Endothelial cell of umbilical vein (primary cell): ENCODE results near the gene TRAM1L1. TPM values are rescaled to one million over a fixed set of nuclear protein-coding genes. Genes with fewer than 3 reads are reported as not detected.

Source experiments
- BruUV-seq: library from RNA; stranded (reverse); fragments of 400-500 nt; replicated peaks from 2 replicates; lab custom pipeline; 2021; lab: Mats Ljungman, UMichigan
- CTCF ChIA-PET: fragments of 300-600, 350-600 bp; sonication (Branson Sonifier 250); formaldehyde crosslinking; loops from one replicate; lab custom pipeline; 2021; ENCODE audit warnings: antibody characterized with exemption, inconsistent platforms; lab: Charles Lee
- POLR2A ChIA-PET: fragments of 300-600, 350-600 bp; sonication (Branson Sonifier 250); formaldehyde crosslinking; loops from one replicate; lab custom pipeline; 2021; ENCODE audit warnings: antibody characterized with exemption, inconsistent platforms; lab: Charles Lee
- DNase-seq: peaks from one replicate; pipeline ENCODE4 v3.0.0-alpha.2; 2011; ENCODE audit warnings: low read depth, low spot score
- FAIRE-seq: peaks from 2 replicates; lab custom pipeline; 2011; peaks lifted over from hg19 to GRCh38; lab: Jason Lieb, UNC
- H2AFZ ChIP-seq: 2 replicates; pipeline ENCODE4 v1.6.0; 2012; ENCODE audit warnings: low read depth, low read length, control low read depth, inconsistent platforms
- H3K27ac ChIP-seq: 2 replicates; pipeline ENCODE4 v1.5.1; 2011; ENCODE audit warnings: low read depth, mild to moderate bottlenecking, control low read depth, low read length, moderate library complexity; ENCODE audit not compliant: insufficient read depth
- H3K27me3 ChIP-seq, 2 experiments: 2 replicates each; pipeline versions ENCODE4 v1.6.0 to v1.6.1; 2011; ENCODE audit warnings: low read length in 2 of 2, mixed read lengths in 1 of 2; ENCODE audit not compliant: control insufficient read depth in 2 of 2, insufficient read depth in 2 of 2
- H3K36me3 ChIP-seq, 2 experiments: 2 replicates in 1 of 2; 3 replicates in 1 of 2; pipeline ENCODE4 v1.5.1; 2011; ENCODE audit warnings: low read length in 2 of 2, mild to moderate bottlenecking in 1 of 2, moderate library complexity in 1 of 2; ENCODE audit not compliant: control insufficient read depth in 2 of 2, insufficient read depth in 2 of 2; ENCODE audit errors: extremely low read depth in 1 of 2
- H3K4me1 ChIP-seq: 3 replicates; pipeline ENCODE4 v1.5.1; 2011; ENCODE audit warnings: mild to moderate bottlenecking, low read length; ENCODE audit not compliant: control insufficient read depth, insufficient read depth; ENCODE audit errors: extremely low read depth
- H3K4me2 ChIP-seq: 2 replicates; pipeline ENCODE4 v1.6.1; 2011; ENCODE audit warnings: low read length, control low read depth, mixed read lengths; ENCODE audit not compliant: insufficient read depth
- H3K4me3 ChIP-seq, 3 experiments: fragments of 200-600 bp in 1 of 3; sonication (generic), shearing (Covaris generic) in 1 of 3; replicated peaks in 1 of 3; 2 replicates each; pipeline ENCODE4 v1.5.1; 2011 to 2016; ENCODE audit warnings: control low read depth in 3 of 3, low read length in 3 of 3, mild to moderate bottlenecking in 2 of 3, inconsistent platforms in 1 of 3, low read depth in 1 of 3, moderate library complexity in 1 of 3; ENCODE audit not compliant: insufficient read depth in 1 of 3
- H3K79me2 ChIP-seq: 2 replicates; pipeline ENCODE4 v1.6.0; 2012; ENCODE audit warnings: low read length, inconsistent platforms; ENCODE audit not compliant: control insufficient read depth, insufficient read depth
- H3K9ac ChIP-seq: replicated peaks from 2 replicates; pipeline ENCODE3; 2011; ENCODE audit warnings: low read length, control low read depth; ENCODE audit not compliant: insufficient read depth; ENCODE audit errors: extremely low read depth
- H3K9me1 ChIP-seq: replicated peaks from 3 replicates; pipeline ENCODE4 v1.6.0; 2011; ENCODE audit warnings: mild to moderate bottlenecking, low read length; ENCODE audit not compliant: control insufficient read depth, insufficient read depth; ENCODE audit errors: extremely low read depth
- H3K9me3 ChIP-seq: replicated peaks from 2 replicates; pipeline ENCODE4 v1.5.1; 2012; ENCODE audit warnings: low read length, inconsistent platforms; ENCODE audit not compliant: control insufficient read depth, insufficient read depth
- H4K20me1 ChIP-seq: replicated peaks from 2 replicates; pipeline ENCODE3; 2011; ENCODE audit warnings: mild to moderate bottlenecking, low read length; ENCODE audit not compliant: control insufficient read depth, insufficient read depth; ENCODE audit errors: extremely low read depth
- EZH2 ChIP-seq: IDR thresholded peaks from 2 replicates; pipeline ENCODE4 v1.6.1; 2012; ENCODE audit warnings: borderline replicate concordance, low read depth, mild to moderate bottlenecking, moderate library complexity, low read length, inconsistent platforms; ENCODE audit not compliant: severe bottlenecking
- FOS ChIP-seq: IDR thresholded peaks from 2 replicates; pipeline ENCODE4 v1.6.1; 2011; ENCODE audit warnings: mild to moderate bottlenecking, low read length, moderate library complexity, borderline replicate concordance; ENCODE audit not compliant: insufficient read depth
- GATA2 ChIP-seq: IDR thresholded peaks from 2 replicates; pipeline ENCODE4 v1.7.0; 2011; ENCODE audit warnings: low read depth, mild to moderate bottlenecking, moderate library complexity, mixed read lengths, low read length; ENCODE audit not compliant: insufficient read length, insufficient read depth
- JUN ChIP-seq: IDR thresholded peaks from 2 replicates; pipeline ENCODE4 v1.6.1; 2011; ENCODE audit warnings: borderline replicate concordance, low read depth; ENCODE audit not compliant: insufficient read length, insufficient read depth
- MYC ChIP-seq: IDR thresholded peaks from one replicate; pipeline ENCODE4 v1.6.1; 2011; ENCODE audit warnings: mild to moderate bottlenecking, low read depth, low read length
- POLR2A ChIP-seq: IDR thresholded peaks from 2 replicates; pipeline ENCODE4 v1.6.1; 2012; ENCODE audit warnings: low read depth, mild to moderate bottlenecking, control low read depth, low read length
- POLR2AphosphoS5 ChIP-seq: IDR thresholded peaks from 2 replicates; pipeline ENCODE4 v1.6.1; 2012; ENCODE audit warnings: low read depth, mild to moderate bottlenecking, control low read depth, low read length, moderate library complexity; ENCODE audit not compliant: insufficient read depth
- dilution Hi-C: fragments of 300-500 bp; cut with MboI; formaldehyde crosslinking; loops from one replicate; pipeline ENCODE4 v1.15.0; 2019; ENCODE audit warnings: low sequenced_read_pairs; ENCODE audit not compliant: extremely low pct_ligation_motif_present
- intact Hi-C: fragments of 100-400 bp; cut with micrococcal nuclease; formaldehyde crosslinking; loops from one replicate; pipeline ENCODE4 v1.10.0; 2022
- polyA plus RNA-seq, 4 experiments: library from polyadenylated mRNA; depleted of rRNA in 3 of 4; stranded (reverse) in 3 of 4; unstranded in 1 of 4; fragments of >200 nt; gene quantifications; 2 replicates each; pipeline versions ENCODE4 v1.2.1 to v1.2.3, GENCODE V29; 2011 to 2012; ENCODE audit warnings: missing spikeins in 1 of 4
- total RNA-seq: library from RNA; stranded (reverse); gene quantifications from 2 replicates; pipeline ENCODE4 v1.2.3, GENCODE V29; 2021
- TF ChIP-seq, protein P1 (sequence below), 2 donors: IDR thresholded peaks; 1 replicate in 1 of 2; 2 replicates in 1 of 2; pipeline ENCODE4 v1.5.1; 2011; ENCODE audit warnings: low read length in 2 of 2, mild to moderate bottlenecking in 2 of 2, moderate library complexity in 2 of 2, control low read depth in 1 of 2, inconsistent platforms in 1 of 2, low read depth in 1 of 2; ENCODE audit not compliant: insufficient read depth in 1 of 2; ENCODE audit errors: extremely low read depth in 1 of 2
- TF ChIP-seq, protein P2 (sequence below): IDR thresholded peaks from 2 replicates; pipeline ENCODE4 v1.6.1; 2011; ENCODE audit not compliant: insufficient read depth, insufficient read length

TRAM1L1 gene
- total and polyA plus RNA-seq, 2 donors (not counting 3 experiments of a cell fraction or from before 2014, with no cell fraction given): 0.88 to 1.1 TPM

DNA sequence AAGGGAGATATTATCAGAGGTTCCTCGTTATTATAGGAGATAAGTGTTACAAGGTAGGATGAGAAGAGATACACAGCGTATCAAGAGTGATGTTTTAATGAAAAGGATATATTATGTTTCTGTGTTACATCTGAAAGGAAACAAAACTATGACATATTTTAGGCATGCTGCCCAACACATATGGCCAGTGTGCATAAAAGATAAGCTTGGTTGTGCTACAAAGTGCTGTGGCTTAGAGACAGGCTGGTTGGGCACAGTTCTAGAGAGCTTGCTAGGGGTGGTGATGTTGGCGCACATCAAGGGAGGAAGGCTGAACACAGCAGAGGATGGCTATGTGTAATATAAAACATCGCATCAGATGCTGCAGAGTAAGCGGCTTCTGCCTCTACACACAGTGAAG lies 42.4 kb downstream of the TRAM1L1 start:
- ChIA-PET POLR2A (no interaction called here), CTCF (no interaction called here)
- intact Hi-C loops: no loop called here
- H3K9me1 ChIP-seq: no peaks in the 10 kb centered on the region
- no peaks in the 10 kb centered on the region for H3K9me3 ChIP-seq
- TF ChIP-seq, protein P1, sequence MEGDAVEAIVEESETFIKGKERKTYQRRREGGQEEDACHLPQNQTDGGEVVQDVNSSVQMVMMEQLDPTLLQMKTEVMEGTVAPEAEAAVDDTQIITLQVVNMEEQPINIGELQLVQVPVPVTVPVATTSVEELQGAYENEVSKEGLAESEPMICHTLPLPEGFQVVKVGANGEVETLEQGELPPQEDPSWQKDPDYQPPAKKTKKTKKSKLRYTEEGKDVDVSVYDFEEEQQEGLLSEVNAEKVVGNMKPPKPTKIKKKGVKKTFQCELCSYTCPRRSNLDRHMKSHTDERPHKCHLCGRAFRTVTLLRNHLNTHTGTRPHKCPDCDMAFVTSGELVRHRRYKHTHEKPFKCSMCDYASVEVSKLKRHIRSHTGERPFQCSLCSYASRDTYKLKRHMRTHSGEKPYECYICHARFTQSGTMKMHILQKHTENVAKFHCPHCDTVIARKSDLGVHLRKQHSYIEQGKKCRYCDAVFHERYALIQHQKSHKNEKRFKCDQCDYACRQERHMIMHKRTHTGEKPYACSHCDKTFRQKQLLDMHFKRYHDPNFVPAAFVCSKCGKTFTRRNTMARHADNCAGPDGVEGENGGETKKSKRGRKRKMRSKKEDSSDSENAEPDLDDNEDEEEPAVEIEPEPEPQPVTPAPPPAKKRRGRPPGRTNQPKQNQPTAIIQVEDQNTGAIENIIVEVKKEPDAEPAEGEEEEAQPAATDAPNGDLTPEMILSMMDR (IDR thresholded peaks at IDR 0.05; ENCODE audit: extremely low read depth in 1 of 2, insufficient read depth in 1 of 2, low read depth in 1 of 2, low read length in 2 of 2): no peak
- TF ChIP-seq, protein P2, sequence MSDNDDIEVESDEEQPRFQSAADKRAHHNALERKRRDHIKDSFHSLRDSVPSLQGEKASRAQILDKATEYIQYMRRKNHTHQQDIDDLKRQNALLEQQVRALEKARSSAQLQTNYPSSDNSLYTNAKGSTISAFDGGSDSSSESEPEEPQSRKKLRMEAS: no peak
- TF ChIP-seq POLR2AphosphoS5: no peak
- no peak for TF ChIP-seq GATA2
- TF ChIP-seq POLR2A: no peak
- no peak for TF ChIP-seq FOS
- TF ChIP-seq MYC: no peak
- no peak for TF ChIP-seq EZH2
- no peak for TF ChIP-seq JUN
- no peak for FAIRE-seq
- BruUV-seq: no TSS peak
- dilution Hi-C loops: no loop called here
- no peaks in the 10 kb centered on the region for H3K36me3 ChIP-seq
- no peak overlapping the region for H2AFZ ChIP-seq
- H3K4me1 ChIP-seq: no peaks in the 10 kb centered on the region
- H3K27me3 ChIP-seq: no peaks in the 10 kb centered on the region
- H3K4me2 ChIP-seq: no peak overlapping the region
- H3K4me3 ChIP-seq: no peak overlapping the region
- no peak for DNase-seq
- H3K9ac ChIP-seq: no peak overlapping the region
- H3K79me2 ChIP-seq: no peaks in the 10 kb centered on the region
- no peak overlapping the region for H3K27ac ChIP-seq
- H4K20me1 ChIP-seq: no peaks in the 10 kb centered on the region
